Peyer's patch (tissue), 4 donors: ENCODE data around the gene SNRPA1. TPM values are rescaled to one million over a fixed set of nuclear protein-coding genes. Genes with fewer than 3 reads are reported as not detected.

ENCODE experiments used
- DNase-seq, 3 donors: peaks; one replicate each; pipeline ENCODE4 v3.0.0-alpha.2; 2017 to 2019
- H3K27ac ChIP-seq, 4 donors: fragments of 200-600 bp; sonication (generic); one replicate each; pipeline ENCODE4 v1.5.1; 2016 to 2019
- H3K27me3 ChIP-seq, 2 donors: fragments of 200-600 bp; sonication (generic); one replicate each; pipeline ENCODE4 v1.5.1; 2019
- H3K36me3 ChIP-seq, 3 donors: fragments of 200-600 bp; sonication (generic); one replicate each; pipeline ENCODE4 v1.5.1; 2016 to 2019
- H3K4me1 ChIP-seq, 4 donors: fragments of 200-600 bp; sonication (generic); one replicate each; pipeline ENCODE4 v1.5.1; 2016 to 2019
- H3K4me3 ChIP-seq, 4 donors: fragments of 200-600 bp; sonication (generic); 1 replicate in 3 of 4; 2 replicates in 1 of 4; pipeline ENCODE4 v1.5.1; 2016 to 2019; ENCODE audit warnings: mild to moderate bottlenecking in 1 of 4
- H3K9me3 ChIP-seq, 4 donors: fragments of 200-600 bp; sonication (generic); one replicate each; pipeline ENCODE4 v1.5.1; 2016 to 2019; ENCODE audit warnings: mild to moderate bottlenecking in 1 of 4
- POLR2A ChIP-seq, 2 donors: fragments of 450-650 bp; IDR thresholded peaks; one replicate each; pipeline ENCODE4 v1.5.1; 2017; ENCODE audit warnings: antibody characterized with exemption in 2 of 2, mild to moderate bottlenecking in 2 of 2, moderate library complexity in 2 of 2
- total RNA-seq, 4 donors: library from RNA; depleted of rRNA; stranded (reverse); fragments of >200 nt; gene quantifications; one replicate each; pipeline ENCODE4 v1.1.0, GENCODE V29; 2016
- TF ChIP-seq, protein P1 (sequence below), 6 experiments: fragments of 450-650 bp in 4 of 6; fragments of 200-600 bp in 2 of 6; sonication (generic) in 1 of 6; IDR thresholded peaks; one replicate each; pipeline ENCODE4 v1.5.1; 2017 to 2019; ENCODE audit warnings: antibody characterized with exemption in 6 of 6, mild to moderate bottlenecking in 3 of 6, moderate library complexity in 1 of 6

The SNRPA1 gene
- total RNA-seq, 4 donors from 2014 or later, result 36.4 to 80.0 (median 50.4) TPM

DNA sequence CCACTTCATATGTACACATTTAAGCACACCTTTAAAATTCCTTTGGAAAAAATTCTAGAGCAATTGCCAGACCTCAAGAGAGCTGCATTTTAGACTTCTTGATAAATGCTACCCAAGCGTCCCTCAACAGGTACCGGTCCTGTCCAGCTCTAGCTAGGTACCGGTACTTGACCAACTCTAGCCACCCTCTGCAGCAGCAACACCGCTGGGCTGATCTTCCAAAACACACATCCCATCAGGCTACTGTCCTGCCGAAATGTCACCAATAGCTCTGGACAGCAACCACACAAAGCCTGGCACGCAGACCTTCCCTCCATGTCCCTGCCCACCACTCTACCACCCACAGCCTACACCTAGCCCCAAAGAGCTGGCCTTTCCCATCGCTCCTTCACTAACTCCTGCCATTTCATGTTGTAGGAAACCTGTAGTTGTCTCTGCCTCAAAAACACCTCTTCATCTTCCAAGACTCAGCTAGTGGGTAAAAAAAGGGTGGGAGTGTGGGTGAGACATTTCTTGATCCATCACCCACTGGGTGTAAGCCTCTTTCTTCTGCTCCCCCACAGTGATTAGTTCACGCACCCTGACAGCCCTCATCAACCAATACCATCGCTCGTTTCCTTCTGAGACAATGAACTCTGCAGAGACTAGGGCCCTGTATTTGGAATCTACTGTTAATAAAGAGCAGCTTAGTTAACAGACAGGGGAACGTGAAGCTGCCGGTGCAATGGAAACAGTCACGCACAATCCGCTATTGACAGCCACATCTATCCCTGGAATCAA lies 50.0 kb downstream of the SNRPA1 start:
- TF ChIP-seq POLR2A (IDR thresholded peaks at IDR 0.05), result no peak
- TF ChIP-seq, protein P1, sequence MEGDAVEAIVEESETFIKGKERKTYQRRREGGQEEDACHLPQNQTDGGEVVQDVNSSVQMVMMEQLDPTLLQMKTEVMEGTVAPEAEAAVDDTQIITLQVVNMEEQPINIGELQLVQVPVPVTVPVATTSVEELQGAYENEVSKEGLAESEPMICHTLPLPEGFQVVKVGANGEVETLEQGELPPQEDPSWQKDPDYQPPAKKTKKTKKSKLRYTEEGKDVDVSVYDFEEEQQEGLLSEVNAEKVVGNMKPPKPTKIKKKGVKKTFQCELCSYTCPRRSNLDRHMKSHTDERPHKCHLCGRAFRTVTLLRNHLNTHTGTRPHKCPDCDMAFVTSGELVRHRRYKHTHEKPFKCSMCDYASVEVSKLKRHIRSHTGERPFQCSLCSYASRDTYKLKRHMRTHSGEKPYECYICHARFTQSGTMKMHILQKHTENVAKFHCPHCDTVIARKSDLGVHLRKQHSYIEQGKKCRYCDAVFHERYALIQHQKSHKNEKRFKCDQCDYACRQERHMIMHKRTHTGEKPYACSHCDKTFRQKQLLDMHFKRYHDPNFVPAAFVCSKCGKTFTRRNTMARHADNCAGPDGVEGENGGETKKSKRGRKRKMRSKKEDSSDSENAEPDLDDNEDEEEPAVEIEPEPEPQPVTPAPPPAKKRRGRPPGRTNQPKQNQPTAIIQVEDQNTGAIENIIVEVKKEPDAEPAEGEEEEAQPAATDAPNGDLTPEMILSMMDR (IDR thresholded peaks at IDR 0.05), result no peak
- Histone ChIP-seq H3K4me1 (peaks cover 0 to 71% (median 7%) of the 10 kb centered on the region in 4 donors), H3K27me3 (no peaks in the 10 kb centered on the region), H3K27ac (peak overlapping the region in 2 of 4 donors; percentile 5 to 34), H3K9me3 (no peaks in the 10 kb centered on the region), H3K36me3 (no peaks in the 10 kb centered on the region), H3K4me3 (no peak overlapping the region)
- no peak for DNase-seq

DNA sequence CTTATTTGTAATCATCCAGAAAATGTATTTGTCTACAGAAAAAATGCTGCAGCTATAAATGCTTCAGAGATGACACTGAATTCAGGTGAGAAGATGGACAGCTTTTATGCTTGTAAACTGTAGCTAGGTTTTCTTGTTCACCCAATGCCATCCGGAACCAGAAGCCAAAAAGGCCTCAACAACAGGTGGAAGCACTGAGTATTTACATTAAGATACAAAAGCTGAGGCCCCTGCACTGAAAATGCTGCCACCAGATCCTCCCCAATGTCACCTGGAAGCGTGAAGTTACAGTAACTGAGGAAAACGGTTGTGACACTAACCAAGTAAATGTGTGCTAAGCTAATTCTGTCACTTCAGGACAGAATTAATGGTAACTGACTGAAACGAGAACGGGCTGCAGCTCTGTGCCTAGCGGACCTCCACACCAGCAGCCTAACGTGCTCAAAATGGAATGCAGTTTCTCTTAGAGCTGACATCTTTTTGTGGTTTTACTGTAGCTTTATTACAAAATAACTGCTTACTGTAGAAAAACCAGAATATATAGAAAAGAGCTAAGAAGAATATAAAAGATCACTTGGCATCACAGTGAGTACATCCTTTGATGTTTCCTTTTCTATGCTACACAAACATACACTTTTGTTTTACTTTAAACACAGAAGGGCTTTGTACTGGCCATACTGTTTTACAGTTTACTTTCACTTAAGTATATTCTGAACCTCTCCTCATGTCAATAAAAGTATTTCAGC lies 50.8 kb downstream of the SNRPA1 start:
- peak overlapping the region in 2 of 4 donors; percentile 34 to 38 for H3K27ac ChIP-seq

DNA sequence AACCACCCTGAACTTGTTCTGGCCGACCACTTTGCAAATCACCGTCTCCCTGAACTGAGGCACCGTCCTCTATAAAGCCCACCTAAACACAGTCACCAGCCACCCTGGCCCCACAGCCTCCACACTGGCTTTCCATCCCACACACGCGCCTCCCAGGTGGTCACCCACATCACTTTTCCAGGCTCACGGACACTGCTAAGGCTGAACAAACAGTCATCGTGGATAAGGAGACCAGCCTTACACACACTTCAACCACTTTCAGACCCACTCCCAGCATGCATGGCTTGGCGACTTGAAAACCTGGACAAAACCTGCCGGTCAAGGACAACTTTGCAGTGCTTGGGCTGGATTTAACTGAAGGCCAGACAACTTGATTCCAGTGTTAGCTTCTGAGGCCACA lies 51.6 kb downstream of the SNRPA1 start:
- Histone ChIP-seq H3K27ac (peak overlapping the region in 3 of 4 donors; percentile 8 to 58 (median 38)), H3K27me3 (no peaks in the 10 kb centered on the region), H3K9me3 (no peaks in the 10 kb centered on the region), H3K36me3 (no peaks in the 10 kb centered on the region), H3K4me3 (no peak overlapping the region), H3K4me1 (peaks cover 0 to 67% (median 9%) of the 10 kb centered on the region in 4 donors)
- no peak for DNase-seq
- TF ChIP-seq, protein P1 (IDR thresholded peaks at IDR 0.05), result no peak
- TF ChIP-seq POLR2A (IDR thresholded peaks at IDR 0.05), result no peak

More for the DNA sequence above, 50.8 kb downstream of the SNRPA1 start:
- Histone ChIP-seq H3K36me3 (no peaks in the 10 kb centered on the region), H3K9me3 (no peaks in the 10 kb centered on the region), H3K4me1 (peaks cover 0 to 67% (median 9%) of the 10 kb centered on the region in 4 donors), H3K4me3 (no peak overlapping the region), H3K27me3 (no peaks in the 10 kb centered on the region)
- no peak for TF ChIP-seq POLR2A (IDR thresholded peaks at IDR 0.05)
- TF ChIP-seq, protein P1 (IDR thresholded peaks at IDR 0.05), result no peak
- no peak for DNase-seq

DNA sequence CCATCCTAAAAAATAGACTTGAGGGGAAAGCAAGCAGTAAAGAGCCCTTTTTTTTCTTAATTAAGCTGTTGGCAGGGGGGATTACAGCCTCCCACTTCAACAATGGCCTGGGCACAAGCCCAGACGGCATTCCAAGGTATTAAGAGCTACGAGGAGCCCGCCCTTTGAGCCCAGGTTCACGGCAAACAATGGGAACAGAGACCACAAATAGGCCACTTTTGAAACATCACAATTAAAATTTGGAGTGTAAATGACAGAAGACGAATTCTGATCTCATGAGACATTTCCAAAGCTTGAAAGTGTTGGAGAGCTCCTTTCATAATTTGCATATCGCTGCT lies 52.1 kb downstream of the SNRPA1 start:
- H3K4me3 ChIP-seq, result no peak overlapping the region
- DNase-seq, result no peak

More for the DNA sequence above, 52.1 kb downstream of the SNRPA1 start:
- H3K4me1 ChIP-seq, result peaks cover 0 to 64% (median 9%) of the 10 kb centered on the region in 4 donors
- H3K27ac ChIP-seq, result peak overlapping the region in 3 of 4 donors; percentile 38 to 68 (median 58)
- no peaks in the 10 kb centered on the region for H3K27me3 ChIP-seq
- TF ChIP-seq, protein P1 (IDR thresholded peaks at IDR 0.05), result no peak
- TF ChIP-seq POLR2A (IDR thresholded peaks at IDR 0.05), result no peak
- no peaks in the 10 kb centered on the region for H3K36me3 ChIP-seq
- no peaks in the 10 kb centered on the region for H3K9me3 ChIP-seq
